HFFc6 (cell line): ENCODE results near the gene SLC35C1. TPM values are rescaled to one million over a fixed set of nuclear protein-coding genes. Genes with fewer than 3 reads are reported as not detected.

Source experiments
- DNase-seq: peaks from one replicate; pipeline ENCODE4 v3.0.0-alpha.2; 2018
- H3K27ac Mint-ChIP-seq: 2 replicates; pipeline ENCODE4 v1.8.0; 2020; ENCODE audit warnings: mild to moderate bottlenecking, mixed read lengths
- H3K27me3 Mint-ChIP-seq: 2 replicates; pipeline ENCODE4 v1.8.0; 2021; ENCODE audit warnings: mild to moderate bottlenecking, moderate library complexity, mixed read lengths; ENCODE audit not compliant: insufficient read depth
- H3K36me3 Mint-ChIP-seq: 2 replicates; pipeline ENCODE4 v1.8.0; 2021; ENCODE audit warnings: low read depth, mixed read lengths
- H3K4me1 Mint-ChIP-seq: 2 replicates; pipeline ENCODE4 v1.8.0; 2020; ENCODE audit warnings: low read depth, mixed read lengths
- H3K4me3 Mint-ChIP-seq: 2 replicates; pipeline ENCODE4 v1.8.0; 2020; ENCODE audit warnings: mild to moderate bottlenecking, moderate library complexity, mixed read lengths
- H3K9me3 Mint-ChIP-seq: 2 replicates; pipeline ENCODE4 v1.8.0; 2020; ENCODE audit warnings: mild to moderate bottlenecking, mixed read lengths
- CTCF ChIP-seq: fragments of 200-600 bp; sonication (generic); IDR thresholded peaks from 2 replicates; pipeline ENCODE4 v1.5.0; 2021; ENCODE audit warnings: antibody characterized with exemption, mild to moderate bottlenecking
- total RNA-seq, 6 experiments: library from RNA; stranded (reverse); fragmentation: NEBNext Ultra II Directional; extraction: Animal tissue kit (Norgen Biotek cat#: 25700); gene quantifications; 2 replicates in 1 of 6; 3 replicates in 5 of 6; pipeline ENCODE4 v1.2.3, GENCODE V29; 2021

SLC35C1 gene
- total RNA-seq, 6 experiments from 2014 or later, result 24.2 to 29.6 (median 27.4) TPM

- H3K27me3 Mint-ChIP-seq, result peaks cover 39% of the 10 kb centered on the region
- no peaks in the 10 kb centered on the region for H3K36me3 Mint-ChIP-seq
- H3K4me3 Mint-ChIP-seq, result no peak overlapping the region
- H3K9me3 Mint-ChIP-seq, result no peaks in the 10 kb centered on the region
- no peak overlapping the region for H3K27ac Mint-ChIP-seq
- no peak for TF ChIP-seq CTCF
- no peak for DNase-seq
- H3K4me1 Mint-ChIP-seq, result no peaks in the 10 kb centered on the region
These were observed 5.4 kb upstream of the SLC35C1 start for GRCh38 chr11:45799562-45799961.

- Mint-ChIP-seq H3K4me1 (no peaks in the 10 kb centered on the region), H3K27ac (no peak overlapping the region), H3K9me3 (no peaks in the 10 kb centered on the region), H3K36me3 (no peaks in the 10 kb centered on the region), H3K4me3 (no peak overlapping the region), H3K27me3 (peaks cover 35% of the 10 kb centered on the region)
- TF ChIP-seq CTCF, result no peak
- no peak for DNase-seq
These were observed 4.7 kb upstream of the SLC35C1 start for GRCh38 chr11:45800261-45800660.

- no peak for DNase-seq
- TF ChIP-seq CTCF, result no peak
- Mint-ChIP-seq H3K4me3 (no peak overlapping the region), H3K9me3 (no peaks in the 10 kb centered on the region), H3K27ac (no peak overlapping the region), H3K36me3 (peaks cover 5% of the 10 kb centered on the region), H3K4me1 (peaks cover 10% of the 10 kb centered on the region), H3K27me3 (peaks cover 24% of the 10 kb centered on the region)
These were observed 3.1 kb upstream of the SLC35C1 start for GRCh38 chr11:45801723-45802315.

GRCh38 chr11:45802531-45803317 is 2.2 kb upstream of the SLC35C1 start:
- no peaks in the 10 kb centered on the region for H3K9me3 Mint-ChIP-seq
- TF ChIP-seq CTCF, result no peak
- H3K27me3 Mint-ChIP-seq, result peaks cover 20% of the 10 kb centered on the region
- peaks cover 5% of the 10 kb centered on the region for H3K36me3 Mint-ChIP-seq
- no peak for DNase-seq
- no peak overlapping the region for H3K4me3 Mint-ChIP-seq
- peaks cover 19% of the 10 kb centered on the region for H3K4me1 Mint-ChIP-seq
- H3K27ac Mint-ChIP-seq, result no peak overlapping the region

GRCh38 chr11:45803971-45804760 is 783 bp upstream of the SLC35C1 start:
- TF ChIP-seq CTCF, result no peak

More at GRCh38 chr11:45803971-45804760, 783 bp upstream of the SLC35C1 start:
- peak; percentile 7 for DNase-seq
- peaks cover 8% of the 10 kb centered on the region for H3K36me3 Mint-ChIP-seq
- H3K27ac Mint-ChIP-seq, result peak overlapping the region; percentile 99
- peaks cover 32% of the 10 kb centered on the region for H3K4me1 Mint-ChIP-seq
- H3K27me3 Mint-ChIP-seq, result peaks cover 8% of the 10 kb centered on the region
- peak overlapping the region; percentile 96 for H3K4me3 Mint-ChIP-seq
- H3K9me3 Mint-ChIP-seq, result no peaks in the 10 kb centered on the region
